ENCODE results near the gene STOX1. TPM values are rescaled to one million over a fixed set of nuclear protein-coding genes. Genes with fewer than 3 reads are reported as not detected.
A peak's percentile ranks its signal among the peaks of the same experiment; 100 is the strongest.

STOX1 gene
- total and polyA plus RNA-seq, 2 of the 13 experiments (the other 11 are each of a cell fraction or from before 2014, with no cell fraction given), result 2.5 to 6.0 TPM

- TF ChIP-seq, protein P1, sequence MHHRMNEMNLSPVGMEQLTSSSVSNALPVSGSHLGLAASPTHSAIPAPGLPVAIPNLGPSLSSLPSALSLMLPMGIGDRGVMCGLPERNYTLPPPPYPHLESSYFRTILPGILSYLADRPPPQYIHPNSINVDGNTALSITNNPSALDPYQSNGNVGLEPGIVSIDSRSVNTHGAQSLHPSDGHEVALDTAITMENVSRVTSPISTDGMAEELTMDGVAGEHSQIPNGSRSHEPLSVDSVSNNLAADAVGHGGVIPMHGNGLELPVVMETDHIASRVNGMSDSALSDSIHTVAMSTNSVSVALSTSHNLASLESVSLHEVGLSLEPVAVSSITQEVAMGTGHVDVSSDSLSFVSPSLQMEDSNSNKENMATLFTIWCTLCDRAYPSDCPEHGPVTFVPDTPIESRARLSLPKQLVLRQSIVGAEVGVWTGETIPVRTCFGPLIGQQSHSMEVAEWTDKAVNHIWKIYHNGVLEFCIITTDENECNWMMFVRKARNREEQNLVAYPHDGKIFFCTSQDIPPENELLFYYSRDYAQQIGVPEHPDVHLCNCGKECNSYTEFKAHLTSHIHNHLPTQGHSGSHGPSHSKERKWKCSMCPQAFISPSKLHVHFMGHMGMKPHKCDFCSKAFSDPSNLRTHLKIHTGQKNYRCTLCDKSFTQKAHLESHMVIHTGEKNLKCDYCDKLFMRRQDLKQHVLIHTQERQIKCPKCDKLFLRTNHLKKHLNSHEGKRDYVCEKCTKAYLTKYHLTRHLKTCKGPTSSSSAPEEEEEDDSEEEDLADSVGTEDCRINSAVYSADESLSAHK (CRISPR knock-in tag; IDR thresholded peaks at IDR 0.05; ENCODE audit: borderline replicate concordance), result no peak
- TF ChIP-seq ZNF264 (CRISPR knock-in tag; IDR thresholded peaks at IDR 0.05), result peak; percentile 69; the same call in 1 of the 2 replicates
- TF ChIP-seq FOXO4 (CRISPR knock-in tag; conservative IDR thresholded peaks at IDR 0.05), result no peak
- no peak for TF ChIP-seq ZNF713 (CRISPR knock-in tag; IDR thresholded peaks at IDR 0.05)
These were observed 49.2 kb downstream of the STOX1 start (continued) for GRCh38 chr10:68876246-68877138.

DNA sequence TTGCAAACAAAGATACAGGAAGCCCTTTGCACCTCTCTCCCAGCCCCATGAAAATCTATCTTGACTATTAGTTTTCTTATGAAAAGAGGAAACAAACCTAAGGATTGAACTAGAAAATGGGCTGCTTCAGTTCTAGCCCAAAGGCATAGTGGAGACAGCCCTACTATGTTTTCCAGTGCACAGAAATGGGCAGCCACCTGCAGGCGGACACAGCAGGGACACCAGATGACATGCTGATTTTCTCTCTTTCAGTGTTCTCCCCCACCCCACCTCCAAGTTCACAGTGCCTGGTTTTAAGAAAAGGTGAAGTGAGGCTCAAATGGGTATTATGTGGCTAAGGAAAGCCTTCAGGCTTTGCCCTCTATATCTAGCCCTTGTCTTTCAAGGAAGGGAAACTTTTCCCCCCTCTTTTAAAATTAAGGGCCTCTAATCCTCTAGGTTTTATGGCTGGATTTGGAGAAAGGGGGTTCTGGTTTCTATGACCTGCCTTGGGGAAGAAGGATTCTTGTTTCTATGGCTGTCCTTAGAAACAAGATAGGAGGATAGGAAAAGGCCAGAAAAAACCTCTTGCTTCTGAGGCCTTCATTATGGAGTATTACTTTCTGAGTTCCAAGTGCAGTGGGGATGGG, 50.3 kb downstream of the STOX1 start:
- TF ChIP-seq, protein P2, sequence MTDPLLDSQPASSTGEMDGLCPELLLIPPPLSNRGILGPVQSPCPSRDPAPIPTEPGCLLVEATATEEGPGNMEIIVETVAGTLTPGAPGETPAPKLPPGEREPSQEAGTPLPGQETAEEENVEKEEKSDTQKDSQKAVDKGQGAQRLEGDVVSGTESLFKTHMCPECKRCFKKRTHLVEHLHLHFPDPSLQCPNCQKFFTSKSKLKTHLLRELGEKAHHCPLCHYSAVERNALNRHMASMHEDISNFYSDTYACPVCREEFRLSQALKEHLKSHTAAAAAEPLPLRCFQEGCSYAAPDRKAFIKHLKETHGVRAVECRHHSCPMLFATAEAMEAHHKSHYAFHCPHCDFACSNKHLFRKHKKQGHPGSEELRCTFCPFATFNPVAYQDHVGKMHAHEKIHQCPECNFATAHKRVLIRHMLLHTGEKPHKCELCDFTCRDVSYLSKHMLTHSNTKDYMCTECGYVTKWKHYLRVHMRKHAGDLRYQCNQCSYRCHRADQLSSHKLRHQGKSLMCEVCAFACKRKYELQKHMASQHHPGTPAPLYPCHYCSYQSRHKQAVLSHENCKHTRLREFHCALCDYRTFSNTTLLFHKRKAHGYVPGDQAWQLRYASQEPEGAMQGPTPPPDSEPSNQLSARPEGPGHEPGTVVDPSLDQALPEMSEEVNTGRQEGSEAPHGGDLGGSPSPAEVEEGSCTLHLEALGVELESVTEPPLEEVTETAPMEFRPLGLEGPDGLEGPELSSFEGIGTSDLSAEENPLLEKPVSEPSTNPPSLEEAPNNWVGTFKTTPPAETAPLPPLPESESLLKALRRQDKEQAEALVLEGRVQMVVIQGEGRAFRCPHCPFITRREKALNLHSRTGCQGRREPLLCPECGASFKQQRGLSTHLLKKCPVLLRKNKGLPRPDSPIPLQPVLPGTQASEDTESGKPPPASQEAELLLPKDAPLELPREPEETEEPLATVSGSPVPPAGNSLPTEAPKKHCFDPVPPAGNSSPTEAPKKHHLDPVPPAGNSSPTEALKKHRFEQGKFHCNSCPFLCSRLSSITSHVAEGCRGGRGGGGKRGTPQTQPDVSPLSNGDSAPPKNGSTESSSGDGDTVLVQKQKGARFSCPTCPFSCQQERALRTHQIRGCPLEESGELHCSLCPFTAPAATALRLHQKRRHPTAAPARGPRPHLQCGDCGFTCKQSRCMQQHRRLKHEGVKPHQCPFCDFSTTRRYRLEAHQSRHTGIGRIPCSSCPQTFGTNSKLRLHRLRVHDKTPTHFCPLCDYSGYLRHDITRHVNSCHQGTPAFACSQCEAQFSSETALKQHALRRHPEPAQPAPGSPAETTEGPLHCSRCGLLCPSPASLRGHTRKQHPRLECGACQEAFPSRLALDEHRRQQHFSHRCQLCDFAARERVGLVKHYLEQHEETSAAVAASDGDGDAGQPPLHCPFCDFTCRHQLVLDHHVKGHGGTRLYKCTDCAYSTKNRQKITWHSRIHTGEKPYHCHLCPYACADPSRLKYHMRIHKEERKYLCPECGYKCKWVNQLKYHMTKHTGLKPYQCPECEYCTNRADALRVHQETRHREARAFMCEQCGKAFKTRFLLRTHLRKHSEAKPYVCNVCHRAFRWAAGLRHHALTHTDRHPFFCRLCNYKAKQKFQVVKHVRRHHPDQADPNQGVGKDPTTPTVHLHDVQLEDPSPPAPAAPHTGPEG (CRISPR knock-in tag; IDR thresholded peaks at IDR 0.05), result no peak
- TF ChIP-seq ZKSCAN1 (IDR thresholded peaks at IDR 0.05; ENCODE audit: low read length), result peak; percentile 75
- intact Hi-C loops (cut with micrococcal nuclease; ENCODE audit: unreplicated experiment) (loop anchor here (5.0 kb wide), 1 partner anchor 50 kb away; the partner anchor contains the start of gene STOX1), in situ Hi-C loops (cut with HindIII; ENCODE audit: extremely low pct_ligation_motif_present, low pct_unique_long_range_greater_than_20kb) (no loop called here)
- Histone ChIP-seq H3K36me3 (replicated peaks in 1 of 2; ENCODE audit: control insufficient read depth in 1 of 2, insufficient read depth in 2 of 2, low read length in 2 of 2) (no peaks in the 10 kb centered on the region), H3K27ac (ENCODE audit: extremely low read length, insufficient read depth, low read length) (peak overlapping the region; percentile 91), H3K9ac (ENCODE audit: insufficient read depth, low read depth, low read length) (peak overlapping the region; percentile 57; the same call in 1 of the 2 replicates), H4K20me1 (ENCODE audit: insufficient read depth, low read length) (no peaks in the 10 kb centered on the region), H3K27me3 (ENCODE audit: control insufficient read depth in 1 of 2, insufficient read depth in 2 of 2, low read length in 2 of 2) (no peaks in the 10 kb centered on the region), H3K79me2 (ENCODE audit: insufficient read depth, low read length) (no peaks in the 10 kb centered on the region), H2AFZ (ENCODE audit: low read length) (no peak overlapping the region), H3K4me3 (replicated peaks in 1 of 3; ENCODE audit: insufficient read depth in 1 of 3, low read depth in 2 of 3, low read length in 3 of 3) (no peak overlapping the region; a peak in 1 of 6 replicates), H3K9me3 (ENCODE audit: low read length) (no peaks in the 10 kb centered on the region), H3K4me1 (ENCODE audit: insufficient read depth, low read length) (peaks cover 55% of the 10 kb centered on the region), H3K4me2 (ENCODE audit: low read depth, low read length) (peak overlapping the region; percentile 63)
- BruUV-seq (replicated peaks), result no TSS peak
- WGBS (ENCODE audit: low lambda C conversion rate), result 100% methylated on average over 1 of the region's 1 CpG
- POLR2A ChIA-PET, result interaction anchor here (1.6 to 2.3 kb wide), 7 partner anchors 18 to 546 kb away, joined by 4 to 31 read pairs (median 7); partner anchors contain the start of genes CCAR1, DDX50, HNRNPH3 and PBLD
- no peak for DNase-seq (ENCODE audit: low spot score)
- no peak for FAIRE-seq
- CTCF ChIA-PET (ENCODE audit: low intra/inter-chr PET ratio, low total read pairs), result no interaction called here
- no peak for ATAC-seq
